Pancreas (tissue), 10 donors: ENCODE data around the gene SLC6A4. TPM values are rescaled to one million over a fixed set of nuclear protein-coding genes. Genes with fewer than 3 reads are reported as not detected.
"Not testable (repeated sequence)": the region's sequence is repeated elsewhere in the genome, so short reads cannot be mapped to it uniquely, and the experiment has no call there.

ENCODE experiments used
- ATAC-seq, 4 donors: fragments of 200-7000 bp; cut with Tn5 transposase; one replicate each; pipeline versions ENCODE4 v1.8.0 to v1.9.1; 2020; ENCODE audit warnings: mild to moderate bottlenecking in 4 of 4, moderate library complexity in 4 of 4
- DNase-seq, 6 donors: peaks; one replicate each; pipeline ENCODE4 v3.0.0-alpha.2; 2020
- FAIRE-seq: peaks from 2 replicates; lab custom pipeline; 2012; peaks lifted over from hg19 to GRCh38; lab: Jason Lieb, UNC
- H3K27ac ChIP-seq, 4 donors: fragments of 200-600 bp; sonication (generic); 1 replicate in 3 of 4; 2 replicates in 1 of 4; pipeline versions ENCODE4 v1.5.0 to v1.8.0; 2020
- H3K27me3 ChIP-seq, 4 donors: fragments of 200-600 bp; one replicate each; pipeline ENCODE4 v1.8.0; 2021
- H3K36me3 ChIP-seq, 3 donors: fragments of 200-600 bp; sonication (generic) in 1 of 3; one replicate each; pipeline versions ENCODE4 v1.5.0 to v1.8.0; 2020 to 2021
- H3K4me1 ChIP-seq, 3 donors: fragments of 200-600 bp; one replicate each; pipeline ENCODE4 v1.8.0; 2021
- H3K4me3 ChIP-seq, 4 donors: fragments of 200-600 bp; sonication (generic) in 2 of 4; one replicate each; pipeline versions ENCODE4 v1.5.0 to v1.8.0; 2020 to 2021
- H3K9me3 ChIP-seq, 4 donors: fragments of 200-600 bp; one replicate each; pipeline ENCODE4 v1.8.0; 2021
- WGBS, 2 donors: extraction: QIAGEN DNeasy Blood & Tissue Kit; methylation state at CpG; one replicate each; pipeline ENCODE4 v1.1.7; 2013; 5-methylcytosine and 5-hydroxymethylcytosine counted together
- intact Hi-C, 3 donors: fragments of 100-400 bp; cut with DNase I; formaldehyde crosslinking; loops; one replicate each; pipeline versions ENCODE4 v1.11.1 to v1.14.2; 2022
- polyA plus RNA-seq, 2 donors: library from polyadenylated mRNA; stranded (reverse); fragments of 200-250 nt; gene quantifications; one replicate each; pipeline ENCODE4 v1.2.3, GENCODE V29; 2013
- total RNA-seq, 6 donors: library from RNA; stranded (reverse); fragmentation: NEBNext Ultra II Directional in 4 of 6; extraction: Animal tissue kit (Norgen Biotek cat#: 25700) in 4 of 6; gene quantifications; one replicate each; pipeline versions ENCODE4 v1.2.1 to v1.2.4, GENCODE V29; 2021 to 2023
- TF ChIP-seq, protein P1 (sequence below), 4 donors: fragments of 200-600 bp; sonication (generic) in 3 of 4; IDR thresholded peaks; one replicate each; pipeline versions ENCODE4 v1.5.0 to v1.8.0; 2021; ENCODE audit warnings: antibody characterized with exemption in 4 of 4
- donor health status: healthy with polysubstance abuse.
- donor health status: DM: no; HTN: no; CAD: no; lungs with moderate emphysema.
- donor health status: DM: no; HTN: no; CAD: no.
- donor health status: control.
- donor health status: control.
- donor health status: Bipolar disorder and iron deficiency.
- donor health status: DM: yes; HTN: yes; CAD: no.
- donor health status: DM: no; HTN: no; CAD: no.
- donor health status: DM: no; HTN: no; CAD: no.
- donor health status: DM: yes; HTN: yes; CAD: no.

The SLC6A4 gene
- total and polyA plus RNA-seq, 8 donors: 0.42 to 3.1 (median 0.87) TPM

DNA sequence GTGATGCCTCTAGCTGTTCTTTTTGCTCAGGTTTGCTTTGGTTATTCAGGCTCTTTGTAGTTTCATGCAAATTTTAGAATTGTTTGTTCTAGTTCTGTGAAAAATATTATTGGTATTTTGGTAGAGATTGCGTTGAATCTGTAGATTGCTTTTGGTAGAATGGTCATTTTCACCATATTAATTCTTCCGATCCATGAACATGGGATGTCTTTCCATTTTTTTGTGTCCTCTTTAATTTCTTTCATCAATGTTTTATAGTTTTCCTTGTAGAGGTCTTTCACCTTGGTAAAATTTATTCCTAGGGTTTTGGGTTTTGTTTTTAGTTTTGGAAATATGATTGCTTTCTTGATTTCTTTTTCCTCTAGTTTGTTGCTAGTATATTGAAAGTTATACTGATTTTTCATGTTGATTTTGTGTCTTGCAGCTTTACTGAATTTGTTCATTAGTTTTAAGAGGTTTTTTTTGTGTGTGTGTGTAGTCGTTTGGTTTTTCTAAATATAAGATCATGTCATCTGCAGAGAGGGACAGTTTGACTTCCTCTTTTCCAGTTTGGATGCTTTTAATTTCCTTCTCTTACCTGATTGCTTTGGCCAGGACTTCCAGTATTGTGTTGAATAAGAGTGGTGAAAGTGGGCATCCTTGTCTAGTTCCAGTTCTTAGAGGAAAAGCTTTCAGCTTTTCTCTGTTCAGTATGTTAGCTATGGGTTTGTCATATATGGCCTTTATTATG, 76.4 kb downstream of the SLC6A4 start:
- DNase-seq (no peak), ATAC-seq (no peak), FAIRE-seq (no peak)
- WGBS, 2 donors: 95 to 97% methylated on average over 3 of the region's 3 CpGs
- no peaks in the 10 kb centered on the region for H3K9me3 ChIP-seq
- H3K4me3 ChIP-seq: no peak overlapping the region
- no peaks in the 10 kb centered on the region for H3K36me3 ChIP-seq
- no peak overlapping the region for H3K27ac ChIP-seq
- no peaks in the 10 kb centered on the region for H3K27me3 ChIP-seq
- H3K4me1 ChIP-seq: no peaks in the 10 kb centered on the region
- TF ChIP-seq, protein P1, sequence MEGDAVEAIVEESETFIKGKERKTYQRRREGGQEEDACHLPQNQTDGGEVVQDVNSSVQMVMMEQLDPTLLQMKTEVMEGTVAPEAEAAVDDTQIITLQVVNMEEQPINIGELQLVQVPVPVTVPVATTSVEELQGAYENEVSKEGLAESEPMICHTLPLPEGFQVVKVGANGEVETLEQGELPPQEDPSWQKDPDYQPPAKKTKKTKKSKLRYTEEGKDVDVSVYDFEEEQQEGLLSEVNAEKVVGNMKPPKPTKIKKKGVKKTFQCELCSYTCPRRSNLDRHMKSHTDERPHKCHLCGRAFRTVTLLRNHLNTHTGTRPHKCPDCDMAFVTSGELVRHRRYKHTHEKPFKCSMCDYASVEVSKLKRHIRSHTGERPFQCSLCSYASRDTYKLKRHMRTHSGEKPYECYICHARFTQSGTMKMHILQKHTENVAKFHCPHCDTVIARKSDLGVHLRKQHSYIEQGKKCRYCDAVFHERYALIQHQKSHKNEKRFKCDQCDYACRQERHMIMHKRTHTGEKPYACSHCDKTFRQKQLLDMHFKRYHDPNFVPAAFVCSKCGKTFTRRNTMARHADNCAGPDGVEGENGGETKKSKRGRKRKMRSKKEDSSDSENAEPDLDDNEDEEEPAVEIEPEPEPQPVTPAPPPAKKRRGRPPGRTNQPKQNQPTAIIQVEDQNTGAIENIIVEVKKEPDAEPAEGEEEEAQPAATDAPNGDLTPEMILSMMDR (IDR thresholded peaks at IDR 0.05): no peak
- intact Hi-C loops: no loop called here

DNA sequence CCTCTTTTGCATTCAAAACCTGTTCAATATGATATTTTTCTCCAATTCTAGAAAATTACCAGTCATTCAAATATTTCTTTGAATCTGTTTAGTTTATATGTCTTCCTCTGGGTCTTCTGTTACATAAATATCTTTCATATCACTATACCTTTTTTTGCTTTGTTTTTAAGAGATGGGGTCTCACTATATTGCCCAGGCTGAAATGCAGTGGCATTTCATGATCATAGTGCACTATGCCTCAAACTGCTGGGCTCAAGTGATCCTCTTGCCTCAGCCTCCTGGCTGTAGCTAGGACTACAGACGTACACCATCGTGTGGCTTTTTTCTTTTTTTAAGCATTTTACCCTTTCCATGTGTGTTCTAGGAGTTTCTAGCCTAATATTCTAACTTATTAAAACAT, 80.1 kb downstream of the SLC6A4 start:
- no peaks in the 10 kb centered on the region for H3K4me1 ChIP-seq
- H3K9me3 ChIP-seq: no peaks in the 10 kb centered on the region
- no peak for FAIRE-seq
- no peak for ATAC-seq
- DNase-seq: no peak
- no peaks in the 10 kb centered on the region for H3K27me3 ChIP-seq
- no peak overlapping the region for H3K27ac ChIP-seq
- WGBS, 2 donors: 98% methylated on average over 2 of the region's 2 CpGs
- H3K36me3 ChIP-seq: no peaks in the 10 kb centered on the region
- H3K4me3 ChIP-seq: no peak overlapping the region
- intact Hi-C loops: no loop called here
- TF ChIP-seq, protein P1 (IDR thresholded peaks at IDR 0.05): no peak

DNA sequence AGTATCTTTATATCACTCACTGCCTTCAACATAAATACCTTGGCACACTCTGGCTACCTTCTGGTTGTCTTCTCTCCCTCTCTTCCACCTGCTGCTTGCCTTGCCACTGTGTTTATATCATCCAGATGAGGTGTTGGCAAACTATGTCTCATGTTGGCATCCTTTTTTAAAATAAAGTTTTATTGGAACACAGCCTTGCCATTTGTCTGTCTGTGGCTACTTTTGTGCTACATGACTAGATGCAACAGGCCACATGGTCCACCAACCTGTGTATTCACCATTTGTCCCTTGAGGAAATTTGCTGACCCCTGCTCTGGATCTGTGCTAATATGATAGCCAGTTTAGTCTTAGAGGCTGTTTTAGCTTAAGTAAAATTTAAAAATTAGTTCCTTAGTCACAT, 82.0 kb downstream of the SLC6A4 start:
- ATAC-seq (no peak), FAIRE-seq (no peak), DNase-seq (no peak)
- Histone ChIP-seq H3K27me3 (no peaks in the 10 kb centered on the region), H3K4me3 (no peak overlapping the region), H3K36me3 (no peaks in the 10 kb centered on the region), H3K27ac (no peak overlapping the region), H3K9me3 (no peaks in the 10 kb centered on the region), H3K4me1 (no peaks in the 10 kb centered on the region)
- TF ChIP-seq, protein P1 (IDR thresholded peaks at IDR 0.05): no peak
- intact Hi-C loops: no loop called here

DNA sequence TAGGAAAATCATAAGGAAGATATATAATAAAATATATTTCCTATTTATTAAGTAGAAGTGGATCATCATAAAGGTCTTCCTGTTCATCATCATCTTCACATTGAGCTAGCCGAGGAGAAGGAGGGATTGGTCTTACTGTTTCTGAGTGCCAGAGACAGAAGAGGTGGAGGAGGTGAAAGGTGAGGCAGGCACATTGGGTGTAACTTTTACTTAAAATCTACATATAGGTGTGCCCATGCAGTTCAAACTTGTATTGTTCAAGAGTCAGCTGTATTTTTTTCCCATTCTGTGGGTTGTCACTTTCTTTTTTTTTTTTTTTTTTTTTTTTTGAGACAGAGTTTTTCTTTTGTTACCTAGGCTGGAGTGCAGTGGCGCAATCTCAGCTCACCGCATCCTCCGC, 84.0 kb downstream of the SLC6A4 start:
- no peak for DNase-seq
- no peaks in the 10 kb centered on the region for H3K9me3 ChIP-seq
- H3K36me3 ChIP-seq: no peaks in the 10 kb centered on the region
- H3K27me3 ChIP-seq: no peaks in the 10 kb centered on the region
- H3K4me1 ChIP-seq: no peaks in the 10 kb centered on the region
- TF ChIP-seq, protein P1 (IDR thresholded peaks at IDR 0.05): no peak
- H3K4me3 ChIP-seq: no peak overlapping the region
- ATAC-seq: no peak
- FAIRE-seq: no peak
- intact Hi-C loops: no loop called here
- 99% methylated on average over 4 of the region's 4 CpGs for WGBS, 2 donors
- no peak overlapping the region for H3K27ac ChIP-seq

DNA sequence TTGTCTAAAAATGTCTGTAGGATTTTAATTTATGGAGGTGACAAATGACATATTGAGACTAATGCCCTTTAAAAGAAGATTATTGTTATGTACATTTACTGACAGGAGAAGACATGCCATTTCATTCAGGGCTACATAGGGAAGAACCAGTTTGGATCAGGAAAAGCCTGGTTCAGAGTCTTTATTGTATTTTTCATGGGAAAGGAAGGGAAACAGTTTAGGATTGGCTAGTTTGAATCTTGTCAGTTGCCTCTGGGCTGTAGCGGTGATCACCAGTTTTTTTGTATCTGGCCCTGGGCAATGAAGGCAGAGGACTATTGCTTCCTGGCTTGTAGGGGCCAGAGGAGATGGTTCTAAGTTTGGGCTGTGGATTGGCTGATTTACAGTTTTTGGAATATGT, 87.1 kb downstream of the SLC6A4 start:
- Histone ChIP-seq H3K4me3 (no peak overlapping the region), H3K9me3 (no peaks in the 10 kb centered on the region), H3K27me3 (no peaks in the 10 kb centered on the region), H3K4me1 (peaks cover 0 to 3% (median 0%) of the 10 kb centered on the region in 3 donors), H3K27ac (no peak overlapping the region), H3K36me3 (no peaks in the 10 kb centered on the region)
- 97 to 100% methylated on average over 1 of the region's 1 CpG for WGBS, 2 donors
- TF ChIP-seq, protein P1 (IDR thresholded peaks at IDR 0.05): no peak
- FAIRE-seq: no peak
- intact Hi-C loops: no loop called here
- no peak for DNase-seq
- ATAC-seq: no peak

DNA sequence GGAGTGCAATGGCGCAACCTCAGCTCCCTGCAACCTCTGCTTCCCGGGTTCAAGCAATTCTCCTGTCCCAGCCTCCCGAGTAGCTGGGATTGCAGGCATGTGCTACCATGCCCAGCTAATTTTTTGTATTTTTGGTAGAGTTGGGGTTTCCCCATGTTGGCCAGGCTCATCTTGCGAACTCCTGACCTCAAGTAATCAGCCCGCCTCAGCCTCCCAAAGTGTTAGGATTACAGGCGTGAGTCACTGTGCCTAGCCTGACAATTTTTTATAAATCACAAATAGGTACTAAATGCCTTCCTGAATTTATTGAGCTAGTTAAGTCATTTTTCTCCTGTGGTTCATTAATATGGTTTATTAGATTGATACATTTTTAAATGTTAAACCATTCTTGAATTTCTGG, 87.6 kb downstream of the SLC6A4 start:
- not testable (repeated sequence) for H3K36me3 ChIP-seq

More for the DNA sequence above, 87.6 kb downstream of the SLC6A4 start:
- intact Hi-C loops, DNase-seq, ATAC-seq, H3K4me1 ChIP-seq, H3K27me3 ChIP-seq, FAIRE-seq, H3K27ac ChIP-seq, H3K9me3 ChIP-seq, H3K4me3 ChIP-seq: not testable (repeated sequence)
- 94 to 96% methylated on average over 6 of the region's 6 CpGs for WGBS, 2 donors
